Smooth muscle cell of the pulmonary artery (primary cell): ENCODE data around the gene TCL1B. TPM values are rescaled to one million over a fixed set of nuclear protein-coding genes. Genes with fewer than 3 reads are reported as not detected.

Experiments
- total RNA-seq: library from RNA; depleted of rRNA; stranded (reverse); fragments of >200 nt; gene quantifications from 2 replicates; pipeline ENCODE4 v1.2.3, GENCODE V29; 2014

Gene TCL1B
- not detected in 2 replicates for total RNA-seq

GRCh38 chr14:95685978-95686922, at the start of gene TCL1B:
Gene TCL1B (plus strand): TSS chr14:95686426. CDS start chr14:95686468, 42 bp downstream.

GRCh38 chr14:95713596-95714371, 27.6 kb downstream of the TCL1B start, which contains the start of gene TCL1A:
Gene TCL1A (minus strand): TSS chr14:95714125. CDS start chr14:95714066, 59 bp downstream.

Other genes with a start within 250 kb of the TCL1B start
- 10.2 and 36.3 TPM in 2 replicates for gene SYNE3, start 169.8 kb upstream of the TCL1B start, total RNA-seq
- gene GLRX5, start 151.4 kb upstream of the TCL1B start, total RNA-seq = 25.8 and 27.7 TPM in 2 replicates
- not detected in 2 replicates for gene TCL1A, start 27.7 kb downstream of the TCL1B start, total RNA-seq
- gene TUNAR, start 190.4 kb downstream of the TCL1B start, total RNA-seq = not detected in 2 replicates